ENCODE measurements around the gene SDC1.

The SDC1 gene

GRCh38 chr2:20225294-20226151 is 593 bp upstream of the SDC1 start:
- peak; percentile 78 for DNase-seq (ENCODE audit: low read depth)
- H3K4me3 ChIP-seq (ENCODE audit: low read depth, low read length): no peak overlapping the region
- TF ChIP-seq, protein P1, sequence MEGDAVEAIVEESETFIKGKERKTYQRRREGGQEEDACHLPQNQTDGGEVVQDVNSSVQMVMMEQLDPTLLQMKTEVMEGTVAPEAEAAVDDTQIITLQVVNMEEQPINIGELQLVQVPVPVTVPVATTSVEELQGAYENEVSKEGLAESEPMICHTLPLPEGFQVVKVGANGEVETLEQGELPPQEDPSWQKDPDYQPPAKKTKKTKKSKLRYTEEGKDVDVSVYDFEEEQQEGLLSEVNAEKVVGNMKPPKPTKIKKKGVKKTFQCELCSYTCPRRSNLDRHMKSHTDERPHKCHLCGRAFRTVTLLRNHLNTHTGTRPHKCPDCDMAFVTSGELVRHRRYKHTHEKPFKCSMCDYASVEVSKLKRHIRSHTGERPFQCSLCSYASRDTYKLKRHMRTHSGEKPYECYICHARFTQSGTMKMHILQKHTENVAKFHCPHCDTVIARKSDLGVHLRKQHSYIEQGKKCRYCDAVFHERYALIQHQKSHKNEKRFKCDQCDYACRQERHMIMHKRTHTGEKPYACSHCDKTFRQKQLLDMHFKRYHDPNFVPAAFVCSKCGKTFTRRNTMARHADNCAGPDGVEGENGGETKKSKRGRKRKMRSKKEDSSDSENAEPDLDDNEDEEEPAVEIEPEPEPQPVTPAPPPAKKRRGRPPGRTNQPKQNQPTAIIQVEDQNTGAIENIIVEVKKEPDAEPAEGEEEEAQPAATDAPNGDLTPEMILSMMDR (IDR thresholded peaks at IDR 0.05; ENCODE audit: low read depth, low read length): peak; percentile 42
- TF ChIP-seq POLR2A (IDR thresholded peaks at IDR 0.05; ENCODE audit: extremely low read depth, insufficient read length) (no peak), MYC (IDR thresholded peaks at IDR 0.05; ENCODE audit: low read depth, low read length) (no peak)
- TF ChIP-seq, protein P2, sequence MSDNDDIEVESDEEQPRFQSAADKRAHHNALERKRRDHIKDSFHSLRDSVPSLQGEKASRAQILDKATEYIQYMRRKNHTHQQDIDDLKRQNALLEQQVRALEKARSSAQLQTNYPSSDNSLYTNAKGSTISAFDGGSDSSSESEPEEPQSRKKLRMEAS (IDR thresholded peaks at IDR 0.05; ENCODE audit: low read depth, low read length): no peak

GRCh38 chr2:20224164-20224715 is 690 bp downstream of the SDC1 start:
- TF ChIP-seq, protein P1 (IDR thresholded peaks at IDR 0.05; ENCODE audit: low read depth, low read length): no peak
- peak; percentile 14 for TF ChIP-seq POLR2A (IDR thresholded peaks at IDR 0.05; ENCODE audit: extremely low read depth, insufficient read length)
- peak overlapping the region; percentile 44 for H3K4me3 ChIP-seq (ENCODE audit: low read depth, low read length)
- no peak for DNase-seq (ENCODE audit: low read depth)

DNA sequence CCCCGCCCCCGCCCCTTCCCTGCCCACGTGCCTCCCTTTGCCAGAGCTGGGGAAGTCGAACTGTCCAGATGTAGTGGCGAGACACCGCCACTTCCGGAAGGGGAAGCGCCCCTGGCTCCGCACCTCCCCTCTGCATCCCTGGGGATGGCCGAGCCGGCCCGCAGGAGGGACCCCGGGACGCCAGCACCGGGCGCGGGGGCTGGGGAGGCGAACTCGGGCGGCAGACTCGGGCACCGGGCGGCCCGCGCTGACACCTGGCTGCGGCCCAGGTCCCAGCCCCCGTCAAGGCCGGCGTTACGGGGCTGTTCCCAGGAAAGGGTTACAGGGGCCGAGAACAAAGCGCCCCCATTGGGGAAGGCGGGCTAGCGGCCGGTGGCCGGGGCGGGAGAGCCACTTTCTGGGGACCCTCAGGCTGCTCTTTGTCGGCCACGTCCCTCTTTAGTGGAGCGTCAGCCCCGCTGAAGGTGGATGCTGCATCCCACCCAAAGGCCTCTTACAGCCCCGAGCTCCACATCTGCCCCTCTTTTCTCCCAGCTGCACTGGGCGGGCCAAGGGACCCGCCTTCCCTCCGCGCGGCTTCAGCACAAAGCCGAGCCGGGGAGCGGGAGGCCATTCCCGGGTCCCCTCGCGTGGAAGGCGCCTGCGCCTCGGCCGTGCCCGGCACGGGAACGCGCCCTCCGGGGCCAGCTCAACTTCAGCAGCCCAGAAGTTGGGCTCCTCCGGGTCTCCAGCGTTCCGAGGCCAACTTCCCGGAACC is 1.3 kb downstream of the SDC1 start:
- peak; percentile 57 for DNase-seq (ENCODE audit: low read depth)
- H3K4me3 ChIP-seq (ENCODE audit: low read depth, low read length): peak overlapping the region; percentile 44
- TF ChIP-seq, protein P1 (IDR thresholded peaks at IDR 0.05; ENCODE audit: low read depth, low read length): no peak
- TF ChIP-seq, protein P2 (IDR thresholded peaks at IDR 0.05; ENCODE audit: low read depth, low read length): peak; percentile 52; the same call in 1 of the 2 replicates
- peak; percentile 74 for TF ChIP-seq MYC (IDR thresholded peaks at IDR 0.05; ENCODE audit: low read depth, low read length)
- TF ChIP-seq POLR2A (IDR thresholded peaks at IDR 0.05; ENCODE audit: extremely low read depth, insufficient read length): no peak

DNA sequence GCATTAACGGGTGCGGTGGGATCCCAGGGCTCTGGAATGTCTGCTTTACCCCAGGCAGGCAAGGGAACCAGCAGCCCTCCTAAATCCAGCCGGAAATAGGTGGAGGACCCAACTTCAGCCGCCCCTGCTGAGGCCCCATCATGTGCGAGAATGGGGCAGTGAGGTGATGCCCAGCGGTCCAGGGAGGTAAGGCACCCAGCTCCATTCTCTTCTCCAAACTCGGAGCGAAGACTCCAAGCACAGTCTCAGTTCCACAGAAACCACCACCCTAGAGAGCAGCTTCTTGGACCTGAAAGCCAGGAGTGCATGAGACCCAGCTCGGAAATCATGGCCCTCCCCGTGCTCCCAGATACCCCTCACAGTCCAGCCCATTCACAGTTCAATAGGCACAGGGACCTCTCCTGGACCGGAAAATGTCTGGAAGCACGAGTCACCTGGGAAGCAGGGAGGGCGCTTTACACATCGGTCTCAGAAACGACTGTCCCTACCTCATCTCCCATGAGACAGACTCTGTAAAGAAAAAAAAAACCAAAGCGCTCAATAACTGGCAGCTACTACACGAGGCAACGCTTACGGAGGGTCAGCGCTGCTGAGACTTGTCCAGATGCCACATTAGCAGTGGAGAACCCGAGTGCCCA is 2.0 kb downstream of the SDC1 start:
- H3K4me3 ChIP-seq (ENCODE audit: low read depth, low read length): no peak overlapping the region
- no peak for DNase-seq (ENCODE audit: low read depth)
- TF ChIP-seq, protein P1 (IDR thresholded peaks at IDR 0.05; ENCODE audit: low read depth, low read length): no peak
- TF ChIP-seq, protein P2 (IDR thresholded peaks at IDR 0.05; ENCODE audit: low read depth, low read length): no peak
- TF ChIP-seq POLR2A (IDR thresholded peaks at IDR 0.05; ENCODE audit: extremely low read depth, insufficient read length) (no peak), MYC (IDR thresholded peaks at IDR 0.05; ENCODE audit: low read depth, low read length) (no peak)

DNA sequence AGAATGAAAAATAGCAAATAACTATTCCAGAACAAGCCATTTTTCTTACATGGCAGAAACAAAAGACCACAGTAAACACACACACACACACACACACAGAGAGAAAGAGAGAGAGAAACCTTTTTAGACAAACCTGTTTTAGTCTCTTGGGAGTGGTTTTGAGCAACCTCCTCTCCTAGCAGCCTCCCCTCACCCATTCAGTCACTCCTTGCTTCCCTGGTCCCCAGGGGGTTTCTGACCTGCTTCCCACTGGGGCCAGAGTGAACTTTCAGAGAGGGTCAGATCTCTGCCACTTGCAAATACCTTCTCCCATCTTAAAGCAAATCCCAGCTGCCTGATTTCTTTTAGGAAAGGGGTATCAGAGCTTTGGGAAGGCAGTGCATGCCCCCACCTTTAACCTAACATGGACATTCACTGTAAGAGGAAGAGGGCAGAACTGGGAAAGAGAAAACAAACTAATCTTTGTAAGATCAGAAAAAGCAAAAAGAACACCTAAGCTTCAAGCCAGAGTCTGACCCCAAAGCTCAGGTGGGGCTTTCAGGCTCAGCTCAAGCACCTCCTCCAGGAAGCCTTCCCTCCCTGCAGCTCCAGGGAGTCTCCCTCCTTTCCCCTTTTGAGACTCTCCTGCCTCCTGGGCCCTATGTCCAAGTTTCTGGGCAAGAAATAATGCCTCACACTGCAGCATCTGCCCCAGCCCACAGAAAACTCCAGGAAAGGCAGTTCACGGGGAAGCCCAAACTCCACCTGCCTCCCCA is 2.7 kb downstream of the SDC1 start:
- TF ChIP-seq, protein P1 (IDR thresholded peaks at IDR 0.05; ENCODE audit: low read depth, low read length): no peak
- TF ChIP-seq, protein P2 (IDR thresholded peaks at IDR 0.05; ENCODE audit: low read depth, low read length): no peak
- TF ChIP-seq MYC (IDR thresholded peaks at IDR 0.05; ENCODE audit: low read depth, low read length): no peak
- no peak for TF ChIP-seq POLR2A (IDR thresholded peaks at IDR 0.05; ENCODE audit: extremely low read depth, insufficient read length)
- DNase-seq (ENCODE audit: low read depth): peak; percentile 33

More for the DNA sequence above, 2.7 kb downstream of the SDC1 start:
- no peak overlapping the region for H3K4me3 ChIP-seq (ENCODE audit: low read depth, low read length)

All from NB4 (cell line).